ENCODE measurements around the gene NRG2. TPM values are rescaled to one million over a fixed set of nuclear protein-coding genes. Genes with fewer than 3 reads are reported as not detected.

NRG2 gene
- total RNA-seq, 4 donors from 2014 or later: 2.5 to 21.2 (median 4.5) TPM; not detected in 1

GRCh38 chr5:139869042-139869790 lies 173.9 kb downstream of the NRG2 start:
- Histone ChIP-seq H3K27me3 (no peaks in the 10 kb centered on the region), H3K4me3 (no peak overlapping the region), H3K27ac (no peak overlapping the region), H3K4me1 (no peaks in the 10 kb centered on the region), H3K9me3 (no peaks in the 10 kb centered on the region), H3K36me3 (no peaks in the 10 kb centered on the region)
- TF ChIP-seq CTCF (IDR thresholded peaks at IDR 0.05) (no peak), POLR2A (IDR thresholded peaks at IDR 0.05) (no peak)
- no peak for DNase-seq
- intact Hi-C loops (cut with DNase I; ENCODE audit: low total_unique reads): no loop called here

DNA sequence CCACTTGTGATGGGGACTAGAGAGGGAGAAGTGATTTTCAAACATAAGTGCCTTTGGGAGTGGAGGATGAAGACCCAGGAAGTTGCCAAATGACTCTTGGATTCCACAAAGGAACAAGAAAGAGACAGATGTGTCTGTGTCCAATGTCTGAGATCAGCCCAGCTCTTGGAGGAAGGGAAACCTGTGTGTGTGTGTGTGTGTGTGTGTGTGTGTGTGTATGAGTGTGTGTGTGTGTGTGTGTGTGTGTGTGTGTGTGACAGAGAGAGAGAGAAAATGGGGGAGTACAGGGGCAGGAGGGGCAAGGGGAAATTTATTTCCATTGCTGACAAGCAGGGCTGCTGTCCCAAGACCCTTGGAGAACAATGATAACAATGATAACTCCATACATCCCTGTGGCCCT lies 175.5 kb downstream of the NRG2 start:
- H3K4me1 ChIP-seq: no peaks in the 10 kb centered on the region
- no peak overlapping the region for H3K4me3 ChIP-seq
- H3K36me3 ChIP-seq: no peaks in the 10 kb centered on the region
- no peaks in the 10 kb centered on the region for H3K9me3 ChIP-seq
- DNase-seq: no peak
- no peak overlapping the region for H3K27ac ChIP-seq
- TF ChIP-seq CTCF (IDR thresholded peaks at IDR 0.05) (no peak), POLR2A (IDR thresholded peaks at IDR 0.05) (no peak)
- intact Hi-C loops (cut with DNase I; ENCODE audit: low total_unique reads): no loop called here
- H3K27me3 ChIP-seq: no peaks in the 10 kb centered on the region

DNA sequence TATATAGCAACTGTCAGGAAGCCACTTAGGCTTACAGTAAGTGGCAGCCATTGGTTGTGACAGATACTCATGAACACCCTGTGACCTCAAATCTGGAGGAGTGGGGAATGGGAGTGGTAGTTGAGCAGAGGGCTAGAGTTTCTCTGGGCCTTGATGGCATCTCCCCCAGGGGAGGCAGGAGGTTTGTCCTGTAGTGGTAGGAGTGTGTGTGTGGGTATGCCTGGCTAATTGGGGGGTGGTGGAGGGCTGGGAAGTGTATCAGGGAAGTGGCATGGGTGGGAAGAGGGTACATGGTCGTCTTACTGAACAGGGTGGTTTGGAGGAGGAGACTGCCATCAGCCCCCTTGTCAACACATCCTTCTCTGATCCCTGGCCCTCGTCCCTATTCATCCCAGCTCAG lies 176.0 kb downstream of the NRG2 start:
- Histone ChIP-seq H3K27ac (no peak overlapping the region), H3K9me3 (no peaks in the 10 kb centered on the region), H3K4me1 (no peaks in the 10 kb centered on the region), H3K4me3 (no peak overlapping the region), H3K36me3 (no peaks in the 10 kb centered on the region), H3K27me3 (no peaks in the 10 kb centered on the region)
- DNase-seq: no peak
- TF ChIP-seq POLR2A (IDR thresholded peaks at IDR 0.05) (no peak), CTCF (IDR thresholded peaks at IDR 0.05) (no peak)
- intact Hi-C loops (cut with DNase I; ENCODE audit: low total_unique reads): no loop called here

- intact Hi-C loops (cut with DNase I; ENCODE audit: low total_unique reads): loop anchor here (5.0 kb wide), 1 partner anchor 78 kb away; no protein-coding TSS in a partner anchor
- Histone ChIP-seq H3K36me3 (no peaks in the 10 kb centered on the region), H3K4me1 (no peaks in the 10 kb centered on the region), H3K27ac (no peak overlapping the region), H3K27me3 (no peaks in the 10 kb centered on the region), H3K4me3 (no peak overlapping the region), H3K9me3 (no peaks in the 10 kb centered on the region)
- DNase-seq: no peak
- TF ChIP-seq POLR2A (IDR thresholded peaks at IDR 0.05) (no peak), CTCF (IDR thresholded peaks at IDR 0.05) (no peak)
Observed at GRCh38 chr5:139864716-139865483, 178.2 kb downstream of the NRG2 start.

All from uterus (tissue), 4 donors.